ENCODE measurements around the gene SMARCD3. TPM values are rescaled to one million over a fixed set of nuclear protein-coding genes. Genes with fewer than 3 reads are reported as not detected.

SMARCD3 gene
- total and polyA plus RNA-seq, 2 experiments from 2014 or later = 3.3 to 4.0 TPM

DNA sequence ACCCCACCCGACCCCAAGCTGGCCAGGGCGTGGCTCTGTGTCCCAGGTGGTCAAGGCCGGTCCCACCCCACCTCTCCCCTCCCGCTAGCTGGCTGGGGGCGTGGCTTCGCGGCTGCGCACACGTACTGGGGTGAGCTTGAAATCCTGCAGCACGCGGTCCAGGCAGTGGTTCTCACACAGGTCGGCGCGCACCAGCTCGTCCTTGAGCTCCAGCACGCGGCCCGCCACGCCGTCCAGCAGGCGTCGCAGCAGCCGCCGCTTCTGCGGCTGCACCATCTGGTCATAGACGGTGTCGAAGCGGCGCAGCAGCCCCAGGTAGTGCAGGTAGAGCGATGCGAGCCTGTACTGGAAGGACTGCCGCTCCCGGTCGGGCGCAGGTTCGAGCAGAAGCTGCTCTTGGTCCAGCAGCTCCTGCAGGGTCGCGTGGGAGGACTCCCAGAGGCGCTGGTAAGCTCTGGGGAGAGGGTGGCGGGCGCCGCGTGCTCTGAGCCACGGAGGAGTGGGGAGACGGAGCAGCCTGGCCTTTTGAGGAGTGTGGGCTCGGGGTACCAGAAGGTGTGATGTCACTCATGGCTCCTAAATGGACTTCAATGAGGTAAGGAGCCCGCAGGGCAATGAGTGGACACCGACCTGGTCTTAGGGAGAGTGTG is 44.0 kb downstream of the SMARCD3 start:
- Mint-ChIP-seq H3K9me3 (no peaks in the 10 kb centered on the region), H3K36me3 (ENCODE audit: low read depth) (no peaks in the 10 kb centered on the region; the same call in 2 of the 3 replicates), H3K27me3 (ENCODE audit: insufficient read depth, low read depth, poor library complexity) (peaks cover 21% of the 10 kb centered on the region), H3K4me3 (no peak overlapping the region), H3K27ac (no peak overlapping the region), H3K4me1 (peaks cover 2% of the 10 kb centered on the region; the same call in 1 of the 3 replicates)
- Histone ChIP-seq H3F3A (replicated peaks; ENCODE audit: low read depth) (no peaks in the 10 kb centered on the region), H3K27ac (ENCODE audit: low read depth) (no peak overlapping the region), H3K36me3 (ENCODE audit: insufficient read depth) (no peaks in the 10 kb centered on the region), H3K4me2 (no peak overlapping the region), H4K20me1 (replicated peaks; ENCODE audit: insufficient read depth) (no peaks in the 10 kb centered on the region), H3K79me2 (replicated peaks; ENCODE audit: insufficient read depth) (no peaks in the 10 kb centered on the region), H3K4me3 (no peak overlapping the region), H3K9me2 (ENCODE audit: insufficient read depth) (no peaks in the 10 kb centered on the region), H2AFZ (0 out of 2 replicates have a peak overlapping the region, but pooled peaks have one; percentile 18), H3K4me1 (ENCODE audit: insufficient read depth) (no peaks in the 10 kb centered on the region), H3K27me3 (ENCODE audit: insufficient read depth) (no peaks in the 10 kb centered on the region)
- DNase-seq (ENCODE audit: low spot score) (no peak), ATAC-seq (peak; percentile 17)
- no peak for TF ChIP-seq NANOG (IDR thresholded peaks at IDR 0.05; ENCODE audit: borderline replicate concordance)
- TF ChIP-seq JUNB (IDR thresholded peaks at IDR 0.05; ENCODE audit: unreplicated experiment) = no peak
- TF ChIP-seq, protein P1, sequence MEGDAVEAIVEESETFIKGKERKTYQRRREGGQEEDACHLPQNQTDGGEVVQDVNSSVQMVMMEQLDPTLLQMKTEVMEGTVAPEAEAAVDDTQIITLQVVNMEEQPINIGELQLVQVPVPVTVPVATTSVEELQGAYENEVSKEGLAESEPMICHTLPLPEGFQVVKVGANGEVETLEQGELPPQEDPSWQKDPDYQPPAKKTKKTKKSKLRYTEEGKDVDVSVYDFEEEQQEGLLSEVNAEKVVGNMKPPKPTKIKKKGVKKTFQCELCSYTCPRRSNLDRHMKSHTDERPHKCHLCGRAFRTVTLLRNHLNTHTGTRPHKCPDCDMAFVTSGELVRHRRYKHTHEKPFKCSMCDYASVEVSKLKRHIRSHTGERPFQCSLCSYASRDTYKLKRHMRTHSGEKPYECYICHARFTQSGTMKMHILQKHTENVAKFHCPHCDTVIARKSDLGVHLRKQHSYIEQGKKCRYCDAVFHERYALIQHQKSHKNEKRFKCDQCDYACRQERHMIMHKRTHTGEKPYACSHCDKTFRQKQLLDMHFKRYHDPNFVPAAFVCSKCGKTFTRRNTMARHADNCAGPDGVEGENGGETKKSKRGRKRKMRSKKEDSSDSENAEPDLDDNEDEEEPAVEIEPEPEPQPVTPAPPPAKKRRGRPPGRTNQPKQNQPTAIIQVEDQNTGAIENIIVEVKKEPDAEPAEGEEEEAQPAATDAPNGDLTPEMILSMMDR (conservative IDR thresholded peaks at IDR 0.05; ENCODE audit: low read depth in 2 of 2) = no peak
- no peak for TF ChIP-seq ZNF114 (CRISPR knock-in tag; IDR thresholded peaks at IDR 0.05)
- TF ChIP-seq POLR2AphosphoS5 (IDR thresholded peaks at IDR 0.05; ENCODE audit: low read depth) = no peak

DNA sequence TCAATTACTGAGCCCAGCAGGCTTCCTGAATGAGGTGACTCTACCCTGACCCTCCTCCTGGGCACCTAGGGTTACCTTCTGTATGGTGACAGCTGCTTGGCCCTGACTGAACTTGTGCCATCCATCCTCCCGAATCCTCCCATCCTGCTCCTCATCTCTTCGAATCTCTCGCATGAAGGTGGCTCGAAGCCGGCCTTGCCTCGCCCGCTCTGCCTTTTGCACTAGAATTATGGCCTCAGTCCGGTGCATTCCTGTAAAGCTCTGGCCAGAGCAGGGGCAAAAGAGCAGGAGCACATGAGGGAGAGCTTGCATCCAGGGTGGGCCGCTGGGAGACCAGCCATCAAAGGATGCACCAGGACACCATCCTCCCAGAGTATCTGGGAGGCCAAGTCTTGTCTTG is 45.7 kb downstream of the SMARCD3 start:
- H3K4me2 ChIP-seq = no peak overlapping the region
- H3K27me3 Mint-ChIP-seq (ENCODE audit: insufficient read depth, low read depth, poor library complexity) = peaks cover 18% of the 10 kb centered on the region
- no peak for DNase-seq (ENCODE audit: low spot score)
- no peak for TF ChIP-seq EZH2 (IDR thresholded peaks at IDR 0.05; ENCODE audit: low read depth, unreplicated experiment)
- TF ChIP-seq, protein P2, sequence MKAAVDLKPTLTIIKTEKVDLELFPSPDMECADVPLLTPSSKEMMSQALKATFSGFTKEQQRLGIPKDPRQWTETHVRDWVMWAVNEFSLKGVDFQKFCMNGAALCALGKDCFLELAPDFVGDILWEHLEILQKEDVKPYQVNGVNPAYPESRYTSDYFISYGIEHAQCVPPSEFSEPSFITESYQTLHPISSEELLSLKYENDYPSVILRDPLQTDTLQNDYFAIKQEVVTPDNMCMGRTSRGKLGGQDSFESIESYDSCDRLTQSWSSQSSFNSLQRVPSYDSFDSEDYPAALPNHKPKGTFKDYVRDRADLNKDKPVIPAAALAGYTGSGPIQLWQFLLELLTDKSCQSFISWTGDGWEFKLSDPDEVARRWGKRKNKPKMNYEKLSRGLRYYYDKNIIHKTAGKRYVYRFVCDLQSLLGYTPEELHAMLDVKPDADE (IDR thresholded peaks at IDR 0.05) = no peak
- TF ChIP-seq POLR2AphosphoS5 (IDR thresholded peaks at IDR 0.05; ENCODE audit: low read depth) = no peak
- TF ChIP-seq NANOG (IDR thresholded peaks at IDR 0.05; ENCODE audit: borderline replicate concordance) = no peak
- TF ChIP-seq ZNF114 (CRISPR knock-in tag; IDR thresholded peaks at IDR 0.05) = no peak
- TF ChIP-seq, protein P3, sequence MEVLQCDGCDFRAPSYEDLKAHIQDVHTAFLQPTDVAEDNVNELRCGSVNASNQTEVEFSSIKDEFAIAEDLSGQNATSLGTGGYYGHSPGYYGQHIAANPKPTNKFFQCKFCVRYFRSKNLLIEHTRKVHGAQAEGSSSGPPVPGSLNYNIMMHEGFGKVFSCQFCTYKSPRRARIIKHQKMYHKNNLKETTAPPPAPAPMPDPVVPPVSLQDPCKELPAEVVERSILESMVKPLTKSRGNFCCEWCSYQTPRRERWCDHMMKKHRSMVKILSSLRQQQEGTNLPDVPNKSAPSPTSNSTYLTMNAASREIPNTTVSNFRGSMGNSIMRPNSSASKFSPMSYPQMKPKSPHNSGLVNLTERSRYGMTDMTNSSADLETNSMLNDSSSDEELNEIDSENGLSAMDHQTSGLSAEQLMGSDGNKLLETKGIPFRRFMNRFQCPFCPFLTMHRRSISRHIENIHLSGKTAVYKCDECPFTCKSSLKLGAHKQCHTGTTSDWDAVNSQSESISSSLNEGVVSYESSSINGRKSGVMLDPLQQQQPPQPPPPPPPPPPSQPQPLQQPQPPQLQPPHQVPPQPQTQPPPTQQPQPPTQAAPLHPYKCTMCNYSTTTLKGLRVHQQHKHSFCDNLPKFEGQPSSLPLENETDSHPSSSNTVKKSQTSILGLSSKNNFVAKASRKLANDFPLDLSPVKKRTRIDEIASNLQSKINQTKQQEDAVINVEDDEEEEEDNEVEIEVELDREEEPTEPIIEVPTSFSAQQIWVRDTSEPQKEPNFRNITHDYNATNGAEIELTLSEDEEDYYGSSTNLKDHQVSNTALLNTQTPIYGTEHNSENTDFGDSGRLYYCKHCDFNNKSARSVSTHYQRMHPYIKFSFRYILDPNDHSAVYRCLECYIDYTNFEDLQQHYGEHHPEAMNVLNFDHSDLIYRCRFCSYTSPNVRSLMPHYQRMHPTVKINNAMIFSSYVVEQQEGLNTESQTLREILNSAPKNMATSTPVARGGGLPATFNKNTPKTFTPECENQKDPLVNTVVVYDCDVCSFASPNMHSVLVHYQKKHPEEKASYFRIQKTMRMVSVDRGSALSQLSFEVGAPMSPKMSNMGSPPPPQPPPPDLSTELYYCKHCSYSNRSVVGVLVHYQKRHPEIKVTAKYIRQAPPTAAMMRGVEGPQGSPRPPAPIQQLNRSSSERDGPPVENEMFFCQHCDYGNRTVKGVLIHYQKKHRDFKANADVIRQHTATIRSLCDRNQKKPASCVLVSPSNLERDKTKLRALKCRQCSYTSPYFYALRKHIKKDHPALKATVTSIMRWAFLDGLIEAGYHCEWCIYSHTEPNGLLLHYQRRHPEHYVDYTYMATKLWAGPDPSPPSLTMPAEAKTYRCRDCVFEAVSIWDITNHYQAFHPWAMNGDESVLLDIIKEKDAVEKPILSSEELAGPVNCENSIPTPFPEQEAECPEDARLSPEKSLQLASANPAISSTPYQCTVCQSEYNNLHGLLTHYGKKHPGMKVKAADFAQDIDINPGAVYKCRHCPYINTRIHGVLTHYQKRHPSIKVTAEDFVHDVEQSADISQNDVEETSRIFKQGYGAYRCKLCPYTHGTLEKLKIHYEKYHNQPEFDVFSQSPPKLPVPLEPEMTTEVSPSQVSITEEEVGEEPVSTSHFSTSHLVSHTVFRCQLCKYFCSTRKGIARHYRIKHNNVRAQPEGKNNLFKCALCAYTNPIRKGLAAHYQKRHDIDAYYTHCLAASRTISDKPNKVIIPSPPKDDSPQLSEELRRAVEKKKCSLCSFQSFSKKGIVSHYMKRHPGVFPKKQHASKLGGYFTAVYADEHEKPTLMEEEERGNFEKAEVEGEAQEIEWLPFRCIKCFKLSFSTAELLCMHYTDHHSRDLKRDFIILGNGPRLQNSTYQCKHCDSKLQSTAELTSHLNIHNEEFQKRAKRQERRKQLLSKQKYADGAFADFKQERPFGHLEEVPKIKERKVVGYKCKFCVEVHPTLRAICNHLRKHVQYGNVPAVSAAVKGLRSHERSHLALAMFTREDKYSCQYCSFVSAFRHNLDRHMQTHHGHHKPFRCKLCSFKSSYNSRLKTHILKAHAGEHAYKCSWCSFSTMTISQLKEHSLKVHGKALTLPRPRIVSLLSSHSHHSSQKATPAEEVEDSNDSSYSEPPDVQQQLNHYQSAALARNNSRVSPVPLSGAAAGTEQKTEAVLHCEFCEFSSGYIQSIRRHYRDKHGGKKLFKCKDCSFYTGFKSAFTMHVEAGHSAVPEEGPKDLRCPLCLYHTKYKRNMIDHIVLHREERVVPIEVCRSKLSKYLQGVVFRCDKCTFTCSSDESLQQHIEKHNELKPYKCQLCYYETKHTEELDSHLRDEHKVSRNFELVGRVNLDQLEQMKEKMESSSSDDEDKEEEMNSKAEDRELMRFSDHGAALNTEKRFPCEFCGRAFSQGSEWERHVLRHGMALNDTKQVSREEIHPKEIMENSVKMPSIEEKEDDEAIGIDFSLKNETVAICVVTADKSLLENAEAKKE (CRISPR knock-in tag; IDR thresholded peaks at IDR 0.05) = no peak
- TF ChIP-seq EZH2phosphoT487 (IDR thresholded peaks at IDR 0.05; ENCODE audit: unreplicated experiment) = no peak
- TF ChIP-seq STAT1 (IDR thresholded peaks at IDR 0.05; ENCODE audit: unreplicated experiment) = no peak
- TF ChIP-seq ZNF331 (CRISPR knock-in tag; IDR thresholded peaks at IDR 0.05; ENCODE audit: low read depth) = no peak
- TF ChIP-seq CREB1 (CRISPR knock-in tag; IDR thresholded peaks at IDR 0.05; ENCODE audit: low read depth) = no peak

More for the DNA sequence above, 45.7 kb downstream of the SMARCD3 start:
- Histone ChIP-seq H3K9me2 (ENCODE audit: insufficient read depth) (no peaks in the 10 kb centered on the region), H3K4me3 (no peak overlapping the region), H2AFZ (no peak overlapping the region), H3K4me1 (ENCODE audit: insufficient read depth) (no peaks in the 10 kb centered on the region), H3K27ac (ENCODE audit: low read depth) (no peak overlapping the region), H3K36me3 (ENCODE audit: insufficient read depth) (no peaks in the 10 kb centered on the region), H3K27me3 (ENCODE audit: insufficient read depth) (no peaks in the 10 kb centered on the region), H3F3A (replicated peaks; ENCODE audit: low read depth) (no peaks in the 10 kb centered on the region), H4K20me1 (replicated peaks; ENCODE audit: insufficient read depth) (no peaks in the 10 kb centered on the region), H3K79me2 (replicated peaks; ENCODE audit: insufficient read depth) (no peaks in the 10 kb centered on the region)
- no peak overlapping the region for H3K27ac Mint-ChIP-seq
- H3K4me1 Mint-ChIP-seq = peaks cover 5% of the 10 kb centered on the region; the same call in 1 of the 3 replicates
- no peak overlapping the region for H3K4me3 Mint-ChIP-seq
- ATAC-seq = no peak
- no peaks in the 10 kb centered on the region for H3K9me3 Mint-ChIP-seq
- H3K36me3 Mint-ChIP-seq (ENCODE audit: low read depth) = no peaks in the 10 kb centered on the region; the same call in 2 of the 3 replicates

Data from GM23338 (cell line).